Transverse colon (tissue), 3 donors: Measurements from ENCODE around the gene LMF1.

Experiments used
- CTCF ChIP-seq, 5 experiments: fragments of 200-600 bp in 3 of 5; fragments of 450-650 bp in 2 of 5; sonication (generic) in 3 of 5; IDR thresholded peaks; 1 replicate in 2 of 5; 2 replicates in 3 of 5; pipeline ENCODE4 v1.5.1; 2016 to 2017; ENCODE audit warnings: antibody characterized with exemption in 5 of 5, inconsistent platforms in 3 of 5, mild to moderate bottlenecking in 2 of 5, moderate library complexity in 1 of 5
- EP300 ChIP-seq: sonication (generic); formaldehyde crosslinking; IDR thresholded peaks from one replicate; pipeline ENCODE4 v1.6.1; 2017; ENCODE audit warnings: antibody characterized with exemption, low read depth
- POLR2A ChIP-seq: fragments of 450-650 bp; IDR thresholded peaks from one replicate; pipeline ENCODE4 v1.6.1; 2016; ENCODE audit warnings: antibody characterized with exemption, mild to moderate bottlenecking, moderate library complexity

GRCh38 chr16:917591-918061 is 53.2 kb downstream of the LMF1 start:
- no peak for TF ChIP-seq CTCF (IDR thresholded peaks at IDR 0.05)
- TF ChIP-seq POLR2A = no peak
- TF ChIP-seq EP300 = no peak
